Measurements from ENCODE around the gene DLG2.

Gene DLG2

DNA sequence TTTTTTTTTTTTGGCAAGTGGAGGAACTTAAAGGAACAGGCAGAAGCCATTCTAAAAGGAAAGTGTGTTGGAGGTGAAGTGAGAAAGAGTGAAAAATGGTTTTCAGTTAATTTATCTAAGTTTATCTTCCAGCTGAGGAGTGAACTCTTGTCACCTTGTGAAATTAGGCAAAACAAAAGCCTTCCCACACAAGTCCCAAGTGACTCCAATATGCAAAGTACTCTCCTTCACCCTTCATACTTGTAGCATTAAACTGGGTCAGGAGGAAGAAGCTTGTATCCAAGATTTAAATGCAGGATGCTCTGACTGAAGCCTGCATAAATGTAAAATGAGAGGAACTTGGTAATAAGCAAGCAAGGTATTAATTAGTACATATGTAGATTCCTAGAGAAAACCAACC is 796.8 kb downstream of the DLG2 start:
- H3K36me3 ChIP-seq (ENCODE audit: control insufficient read depth in 1 of 2, insufficient read depth in 2 of 2, low read depth in 1 of 2, low read length in 2 of 2) = no peaks in the 10 kb centered on the region
- H3K4ac ChIP-seq (ENCODE audit: low read depth in 1 of 2, low read length in 2 of 2) = no peak overlapping the region
- H4K91ac ChIP-seq (ENCODE audit: low read length) = no peak overlapping the region
- H3K9me3 ChIP-seq (ENCODE audit: control insufficient read depth, low read length) = no peaks in the 10 kb centered on the region
- no peak overlapping the region for H2AK5ac ChIP-seq (ENCODE audit: low read length, severe bottlenecking)
- H3K14ac ChIP-seq (ENCODE audit: low read length in 2 of 2) = no peak overlapping the region
- H4K8ac ChIP-seq (ENCODE audit: low read length) = no peak overlapping the region
- H2BK5ac ChIP-seq (ENCODE audit: low read depth, low read length, poor library complexity, severe bottlenecking) = no peak overlapping the region
- H3K79me1 ChIP-seq (replicated peaks; ENCODE audit: low read length, poor library complexity, severe bottlenecking) = no peaks in the 10 kb centered on the region
- H3K27me3 ChIP-seq (ENCODE audit: control insufficient read depth in 1 of 2, insufficient read depth in 1 of 2, low read length in 2 of 2) = no peaks in the 10 kb centered on the region
- H2BK120ac ChIP-seq (ENCODE audit: low read depth, low read length) = no peak overlapping the region
- H2BK12ac ChIP-seq (ENCODE audit: low read length in 2 of 2) = no peak overlapping the region
- H3K18ac ChIP-seq (ENCODE audit: low read depth in 1 of 2, low read length in 2 of 2) = no peak overlapping the region
- H3K9ac ChIP-seq (ENCODE audit: low read length) = no peak overlapping the region
- no peak overlapping the region for H3K23ac ChIP-seq (ENCODE audit: low read length in 2 of 2)
- no peak overlapping the region for H2BK15ac ChIP-seq (ENCODE audit: low read depth, poor library complexity, severe bottlenecking)
- DNase-seq = no peak
- H3K27ac ChIP-seq (ENCODE audit: low read length, poor library complexity, severe bottlenecking) = no peak overlapping the region
- H2AFZ ChIP-seq (ENCODE audit: low read depth, low read length) = no peak overlapping the region
- H3K4me1 ChIP-seq (ENCODE audit: control insufficient read depth, insufficient read depth, low read depth, low read length) = no peaks in the 10 kb centered on the region
- H3K4me3 ChIP-seq (ENCODE audit: insufficient read depth in 1 of 2, low read depth in 1 of 2, low read length in 2 of 2) = no peak overlapping the region
- no peak overlapping the region for H3K4me2 ChIP-seq (ENCODE audit: low read length, poor library complexity, severe bottlenecking)

DNA sequence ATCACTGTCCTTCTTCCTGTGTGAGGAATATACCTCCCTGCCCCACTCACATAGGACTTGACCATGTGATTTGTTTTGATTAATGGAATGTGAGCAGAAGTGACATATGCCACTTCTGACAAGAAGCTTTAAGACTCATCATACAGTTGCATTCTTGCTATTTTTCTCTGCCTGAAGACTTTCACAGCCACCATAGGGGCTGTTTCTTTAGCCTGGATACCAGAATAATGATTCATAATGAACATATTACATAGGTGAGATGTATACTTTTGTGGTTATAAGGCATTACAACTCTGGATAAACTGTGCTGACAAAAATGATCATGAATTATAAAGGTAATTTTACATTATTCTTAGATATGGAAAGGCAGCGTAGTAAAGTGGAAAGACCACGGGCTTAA is 798.0 kb downstream of the DLG2 start:
- H3K4me1 ChIP-seq (ENCODE audit: control insufficient read depth, insufficient read depth, low read depth, low read length) = no peaks in the 10 kb centered on the region
- H3K14ac ChIP-seq (ENCODE audit: low read length in 2 of 2) = no peak overlapping the region
- no peaks in the 10 kb centered on the region for H3K79me1 ChIP-seq (replicated peaks; ENCODE audit: low read length, poor library complexity, severe bottlenecking)
- H4K8ac ChIP-seq (ENCODE audit: low read length) = no peak overlapping the region
- no peaks in the 10 kb centered on the region for H3K9me3 ChIP-seq (ENCODE audit: control insufficient read depth, low read length)
- no peaks in the 10 kb centered on the region for H3K36me3 ChIP-seq (ENCODE audit: control insufficient read depth in 1 of 2, insufficient read depth in 2 of 2, low read depth in 1 of 2, low read length in 2 of 2)
- H3K4ac ChIP-seq (ENCODE audit: low read depth in 1 of 2, low read length in 2 of 2) = no peak overlapping the region
- no CpG with 5 or more reads among the region's 2 CpGs for WGBS
- no peak overlapping the region for H2BK12ac ChIP-seq (ENCODE audit: low read length in 2 of 2)
- no peak overlapping the region for H3K9ac ChIP-seq (ENCODE audit: low read length)
- no peaks in the 10 kb centered on the region for H3K27me3 ChIP-seq (ENCODE audit: control insufficient read depth in 1 of 2, insufficient read depth in 1 of 2, low read length in 2 of 2)
- H3K18ac ChIP-seq (ENCODE audit: low read depth in 1 of 2, low read length in 2 of 2) = no peak overlapping the region
- H3K23ac ChIP-seq (ENCODE audit: low read length in 2 of 2) = no peak overlapping the region
- no peak overlapping the region for H3K4me2 ChIP-seq (ENCODE audit: low read length, poor library complexity, severe bottlenecking)
- H2AFZ ChIP-seq (ENCODE audit: low read depth, low read length) = no peak overlapping the region
- H4K91ac ChIP-seq (ENCODE audit: low read length) = no peak overlapping the region
- no peak overlapping the region for H2BK15ac ChIP-seq (ENCODE audit: low read depth, poor library complexity, severe bottlenecking)
- no peak overlapping the region for H3K4me3 ChIP-seq (ENCODE audit: insufficient read depth in 1 of 2, low read depth in 1 of 2, low read length in 2 of 2)
- no peak overlapping the region for H2AK5ac ChIP-seq (ENCODE audit: low read length, severe bottlenecking)
- H2BK5ac ChIP-seq (ENCODE audit: low read depth, low read length, poor library complexity, severe bottlenecking) = no peak overlapping the region
- H2BK120ac ChIP-seq (ENCODE audit: low read depth, low read length) = no peak overlapping the region
- DNase-seq = no peak
- H3K27ac ChIP-seq (ENCODE audit: low read length, poor library complexity, severe bottlenecking) = no peak overlapping the region

DNA sequence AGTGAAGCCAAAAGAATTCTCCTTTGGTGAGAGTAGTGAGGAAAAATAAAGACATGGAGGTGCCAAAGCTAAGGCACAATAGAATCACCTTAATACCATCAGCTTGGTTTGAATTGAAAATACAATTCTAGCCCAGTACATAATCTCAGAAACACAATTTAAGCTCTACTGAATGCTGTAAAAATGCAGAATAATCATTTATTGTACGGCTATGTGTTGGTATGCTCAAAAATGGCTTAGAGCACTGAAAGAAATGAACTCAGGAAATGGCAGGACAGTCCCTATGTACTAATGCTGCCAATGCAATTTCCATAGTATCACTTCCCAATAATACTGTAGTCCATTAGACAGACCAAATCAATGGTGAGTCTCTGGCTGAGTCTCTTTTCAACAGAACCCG is 798.5 kb downstream of the DLG2 start:
- Histone ChIP-seq H2BK12ac (ENCODE audit: low read length in 2 of 2) (no peak overlapping the region), H2AFZ (ENCODE audit: low read depth, low read length) (no peak overlapping the region), H4K8ac (ENCODE audit: low read length) (no peak overlapping the region), H3K27ac (ENCODE audit: low read length, poor library complexity, severe bottlenecking) (no peak overlapping the region), H3K23ac (ENCODE audit: low read length in 2 of 2) (no peak overlapping the region), H3K14ac (ENCODE audit: low read length in 2 of 2) (no peak overlapping the region), H3K9me3 (ENCODE audit: control insufficient read depth, low read length) (no peaks in the 10 kb centered on the region), H3K4me1 (ENCODE audit: control insufficient read depth, insufficient read depth, low read depth, low read length) (no peaks in the 10 kb centered on the region), H3K4me3 (ENCODE audit: insufficient read depth in 1 of 2, low read depth in 1 of 2, low read length in 2 of 2) (no peak overlapping the region), H2BK5ac (ENCODE audit: low read depth, low read length, poor library complexity, severe bottlenecking) (no peak overlapping the region), H2BK120ac (ENCODE audit: low read depth, low read length) (no peak overlapping the region), H3K4ac (ENCODE audit: low read depth in 1 of 2, low read length in 2 of 2) (no peak overlapping the region), H3K79me1 (replicated peaks; ENCODE audit: low read length, poor library complexity, severe bottlenecking) (no peaks in the 10 kb centered on the region), H3K4me2 (ENCODE audit: low read length, poor library complexity, severe bottlenecking) (no peak overlapping the region), H2AK5ac (ENCODE audit: low read length, severe bottlenecking) (no peak overlapping the region), H3K36me3 (ENCODE audit: control insufficient read depth in 1 of 2, insufficient read depth in 2 of 2, low read depth in 1 of 2, low read length in 2 of 2) (no peaks in the 10 kb centered on the region), H4K91ac (ENCODE audit: low read length) (no peak overlapping the region), H3K18ac (ENCODE audit: low read depth in 1 of 2, low read length in 2 of 2) (no peak overlapping the region), H2BK15ac (ENCODE audit: low read depth, poor library complexity, severe bottlenecking) (no peak overlapping the region), H3K9ac (ENCODE audit: low read length) (no peak overlapping the region), H3K27me3 (ENCODE audit: control insufficient read depth in 1 of 2, insufficient read depth in 1 of 2, low read length in 2 of 2) (no peaks in the 10 kb centered on the region)
- no CpG with 5 or more reads among the region's 2 CpGs for WGBS
- DNase-seq = no peak

DNA sequence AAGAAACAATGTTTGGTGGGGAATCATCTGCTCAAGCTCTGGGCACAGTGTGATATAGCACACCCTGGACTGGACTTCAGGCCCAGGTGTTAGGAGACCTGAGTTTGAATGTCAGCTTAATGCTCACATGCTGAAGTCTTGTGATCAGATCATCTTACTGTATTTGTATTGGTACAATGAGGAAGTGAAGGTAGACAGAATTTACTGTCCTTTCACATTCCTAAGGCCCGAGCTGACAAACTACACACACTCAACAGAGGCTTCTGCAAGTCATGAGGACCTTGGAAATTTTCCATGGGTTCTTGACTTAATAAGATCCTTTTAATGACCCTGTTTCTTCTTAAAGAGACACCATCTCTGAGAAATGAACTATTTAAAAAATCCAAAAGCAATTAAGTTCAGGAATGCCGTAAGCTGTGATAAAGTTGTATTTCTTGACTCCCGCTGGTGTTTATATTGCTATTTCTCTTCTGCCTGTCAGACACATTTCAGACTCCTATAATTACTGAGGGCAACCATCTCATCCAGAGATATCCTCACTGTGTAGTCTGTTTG is 802.0 kb downstream of the DLG2 start:
- WGBS = 60% methylated on average over 3 of the region's 3 CpGs

More for the DNA sequence above, 802.0 kb downstream of the DLG2 start:
- Histone ChIP-seq H4K91ac (ENCODE audit: low read length) (no peak overlapping the region), H2BK12ac (ENCODE audit: low read length in 2 of 2) (no peak overlapping the region), H4K8ac (ENCODE audit: low read length) (no peak overlapping the region), H3K4me2 (ENCODE audit: low read length, poor library complexity, severe bottlenecking) (no peak overlapping the region), H2BK15ac (ENCODE audit: low read depth, poor library complexity, severe bottlenecking) (no peak overlapping the region), H2BK5ac (ENCODE audit: low read depth, low read length, poor library complexity, severe bottlenecking) (no peak overlapping the region), H3K9me3 (ENCODE audit: control insufficient read depth, low read length) (no peaks in the 10 kb centered on the region), H2AK5ac (ENCODE audit: low read length, severe bottlenecking) (no peak overlapping the region), H3K36me3 (ENCODE audit: control insufficient read depth in 1 of 2, insufficient read depth in 2 of 2, low read depth in 1 of 2, low read length in 2 of 2) (no peaks in the 10 kb centered on the region), H3K18ac (ENCODE audit: low read depth in 1 of 2, low read length in 2 of 2) (no peak overlapping the region), H3K27ac (ENCODE audit: low read length, poor library complexity, severe bottlenecking) (no peak overlapping the region), H2AFZ (ENCODE audit: low read depth, low read length) (no peak overlapping the region), H3K4me3 (ENCODE audit: insufficient read depth in 1 of 2, low read depth in 1 of 2, low read length in 2 of 2) (no peak overlapping the region), H3K9ac (ENCODE audit: low read length) (no peak overlapping the region), H3K4me1 (ENCODE audit: control insufficient read depth, insufficient read depth, low read depth, low read length) (no peaks in the 10 kb centered on the region), H3K27me3 (ENCODE audit: control insufficient read depth in 1 of 2, insufficient read depth in 1 of 2, low read length in 2 of 2) (no peaks in the 10 kb centered on the region), H3K23ac (ENCODE audit: low read length in 2 of 2) (no peak overlapping the region), H3K79me1 (replicated peaks; ENCODE audit: low read length, poor library complexity, severe bottlenecking) (no peaks in the 10 kb centered on the region), H3K4ac (ENCODE audit: low read depth in 1 of 2, low read length in 2 of 2) (no peak overlapping the region), H2BK120ac (ENCODE audit: low read depth, low read length) (no peak overlapping the region), H3K14ac (ENCODE audit: low read length in 2 of 2) (no peak overlapping the region)
- no peak for DNase-seq

Data from mesenchymal stem cell (in vitro differentiated cells and primary cell).